ENCODE results near the gene CRTC3. TPM values are rescaled to one million over a fixed set of nuclear protein-coding genes. Genes with fewer than 3 reads are reported as not detected.
A peak's percentile ranks its signal among the peaks of the same experiment; 100 is the strongest.

Gene CRTC3
- total and polyA plus RNA-seq, 4 donors = 5.1 to 16.8 (median 7.6) TPM

- TF ChIP-seq, protein P1, sequence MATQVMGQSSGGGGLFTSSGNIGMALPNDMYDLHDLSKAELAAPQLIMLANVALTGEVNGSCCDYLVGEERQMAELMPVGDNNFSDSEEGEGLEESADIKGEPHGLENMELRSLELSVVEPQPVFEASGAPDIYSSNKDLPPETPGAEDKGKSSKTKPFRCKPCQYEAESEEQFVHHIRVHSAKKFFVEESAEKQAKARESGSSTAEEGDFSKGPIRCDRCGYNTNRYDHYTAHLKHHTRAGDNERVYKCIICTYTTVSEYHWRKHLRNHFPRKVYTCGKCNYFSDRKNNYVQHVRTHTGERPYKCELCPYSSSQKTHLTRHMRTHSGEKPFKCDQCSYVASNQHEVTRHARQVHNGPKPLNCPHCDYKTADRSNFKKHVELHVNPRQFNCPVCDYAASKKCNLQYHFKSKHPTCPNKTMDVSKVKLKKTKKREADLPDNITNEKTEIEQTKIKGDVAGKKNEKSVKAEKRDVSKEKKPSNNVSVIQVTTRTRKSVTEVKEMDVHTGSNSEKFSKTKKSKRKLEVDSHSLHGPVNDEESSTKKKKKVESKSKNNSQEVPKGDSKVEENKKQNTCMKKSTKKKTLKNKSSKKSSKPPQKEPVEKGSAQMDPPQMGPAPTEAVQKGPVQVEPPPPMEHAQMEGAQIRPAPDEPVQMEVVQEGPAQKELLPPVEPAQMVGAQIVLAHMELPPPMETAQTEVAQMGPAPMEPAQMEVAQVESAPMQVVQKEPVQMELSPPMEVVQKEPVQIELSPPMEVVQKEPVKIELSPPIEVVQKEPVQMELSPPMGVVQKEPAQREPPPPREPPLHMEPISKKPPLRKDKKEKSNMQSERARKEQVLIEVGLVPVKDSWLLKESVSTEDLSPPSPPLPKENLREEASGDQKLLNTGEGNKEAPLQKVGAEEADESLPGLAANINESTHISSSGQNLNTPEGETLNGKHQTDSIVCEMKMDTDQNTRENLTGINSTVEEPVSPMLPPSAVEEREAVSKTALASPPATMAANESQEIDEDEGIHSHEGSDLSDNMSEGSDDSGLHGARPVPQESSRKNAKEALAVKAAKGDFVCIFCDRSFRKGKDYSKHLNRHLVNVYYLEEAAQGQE (IDR thresholded peaks at IDR 0.05) = no peak
- TF ChIP-seq YY1 (IDR thresholded peaks at IDR 0.05) = no peak
- TF ChIP-seq FOXA1 (IDR thresholded peaks at IDR 0.05) = no peak
- no peak for TF ChIP-seq HNF4A (conservative IDR thresholded peaks at IDR 0.05)
- no peak for TF ChIP-seq HNF4G (IDR thresholded peaks at IDR 0.05)
- TF ChIP-seq, protein P2, sequence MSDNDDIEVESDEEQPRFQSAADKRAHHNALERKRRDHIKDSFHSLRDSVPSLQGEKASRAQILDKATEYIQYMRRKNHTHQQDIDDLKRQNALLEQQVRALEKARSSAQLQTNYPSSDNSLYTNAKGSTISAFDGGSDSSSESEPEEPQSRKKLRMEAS (IDR thresholded peaks at IDR 0.05) = no peak
- TF ChIP-seq RXRA (IDR thresholded peaks at IDR 0.05) = no peak
- TF ChIP-seq EGR1 (IDR thresholded peaks at IDR 0.05; ENCODE audit: low read depth in 2 of 2) = no peak
- no peak for TF ChIP-seq CTCF (IDR thresholded peaks at IDR 0.05; ENCODE audit: low read depth, low read length, missing input control)
- no peak for TF ChIP-seq TAF1 (conservative IDR thresholded peaks at IDR 0.05)
- Histone ChIP-seq H3K27ac (ENCODE audit: low read depth in 1 of 2, low read length in 2 of 2) (peak overlapping the region; percentile 14 to 65), H3K27me3 (ENCODE audit: control insufficient read depth in 4 of 4, insufficient read depth in 4 of 4, low read length in 3 of 4) (no peaks in the 10 kb centered on the region), H3K36me3 (ENCODE audit: control insufficient read depth in 4 of 4, insufficient read depth in 3 of 4, low read depth in 1 of 4, low read length in 3 of 4) (peaks cover 0 to 3% (median 1%) of the 10 kb centered on the region in 4 donors), H3K9me3 (ENCODE audit: control insufficient read depth in 4 of 4, low read length in 3 of 4) (no peaks in the 10 kb centered on the region), H3K4me3 (ENCODE audit: low read depth in 1 of 3, low read length in 3 of 3) (no peak overlapping the region), H3K4me1 (ENCODE audit: control insufficient read depth in 4 of 4, insufficient read depth in 4 of 4, low read length in 3 of 4) (peaks cover 16 to 32% (median 25%) of the 10 kb centered on the region in 4 donors), H3K9ac (ENCODE audit: low read depth in 1 of 2, low read length in 2 of 2) (no peak overlapping the region)
- DNase-seq (ENCODE audit: low spot score) = no peak
- WGBS = 83% methylated on average over 2 of the region's 2 CpGs
Observed at GRCh38 chr15:90597577-90597976, 67.9 kb downstream of the CRTC3 start.

DNA sequence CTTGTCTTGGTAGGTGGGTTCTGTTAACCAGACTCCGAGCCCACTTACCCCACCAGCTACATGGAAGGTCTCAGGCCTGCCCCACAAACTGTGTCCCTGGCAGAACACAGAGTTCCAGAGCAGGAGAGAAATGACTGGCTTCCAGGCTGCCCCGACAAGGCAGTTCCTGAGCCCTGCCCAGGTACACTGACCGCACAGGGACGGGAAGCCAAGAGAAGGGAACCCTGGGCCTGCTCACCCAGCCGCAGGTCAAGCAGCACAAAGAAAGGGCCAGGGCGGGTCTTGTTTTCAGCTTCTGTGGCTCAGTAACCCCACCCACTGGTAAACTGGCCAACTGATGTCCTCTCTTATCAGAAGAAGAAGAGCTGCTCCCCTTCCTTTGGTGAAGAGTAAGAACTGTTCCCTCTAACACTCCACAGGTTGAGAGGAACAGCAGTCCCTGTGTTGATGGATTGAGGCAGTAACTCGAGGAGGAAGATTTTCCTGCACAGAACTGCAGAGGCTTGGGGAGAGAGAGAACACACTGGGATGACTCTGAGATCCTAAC lies 68.4 kb downstream of the CRTC3 start:
- Histone ChIP-seq H3K4me1 (ENCODE audit: control insufficient read depth in 4 of 4, insufficient read depth in 4 of 4, low read length in 3 of 4) (peaks cover 14 to 30% (median 23%) of the 10 kb centered on the region in 4 donors), H3K9ac (ENCODE audit: low read depth in 1 of 2, low read length in 2 of 2) (no peak overlapping the region), H3K4me3 (ENCODE audit: low read depth in 1 of 3, low read length in 3 of 3) (no peak overlapping the region), H3K27ac (ENCODE audit: low read depth in 1 of 2, low read length in 2 of 2) (peak overlapping the region; percentile 14 to 65), H3K9me3 (ENCODE audit: control insufficient read depth in 4 of 4, low read length in 3 of 4) (no peaks in the 10 kb centered on the region), H3K36me3 (ENCODE audit: control insufficient read depth in 4 of 4, insufficient read depth in 3 of 4, low read depth in 1 of 4, low read length in 3 of 4) (peaks cover 0 to 3% (median 1%) of the 10 kb centered on the region in 4 donors), H3K27me3 (ENCODE audit: control insufficient read depth in 4 of 4, insufficient read depth in 4 of 4, low read length in 3 of 4) (no peaks in the 10 kb centered on the region)
- WGBS = 54% methylated on average over 7 of the region's 7 CpGs
- DNase-seq (ENCODE audit: low spot score) = peak; percentile 77
- TF ChIP-seq CTCF (IDR thresholded peaks at IDR 0.05; ENCODE audit: low read depth, low read length, missing input control) (no peak), EGR1 (IDR thresholded peaks at IDR 0.05; ENCODE audit: low read depth in 2 of 2) (no peak), TAF1 (conservative IDR thresholded peaks at IDR 0.05) (no peak), GABPA (IDR thresholded peaks at IDR 0.05 in 1 of 2, conservative IDR thresholded peaks at IDR 0.05 in 1 of 2) (no peak), RAD21 (IDR thresholded peaks at IDR 0.05) (peak; percentile 64 to 69), SP1 (IDR thresholded peaks at IDR 0.05) (no peak), FOXA1 (IDR thresholded peaks at IDR 0.05) (no peak), HNF4A (conservative IDR thresholded peaks at IDR 0.05) (peak in 1 of 2 donors; percentile 33), YY1 (IDR thresholded peaks at IDR 0.05) (no peak), NR2F2 (IDR thresholded peaks at IDR 0.05) (no peak), JUND (IDR thresholded peaks at IDR 0.05) (no peak), HNF4G (IDR thresholded peaks at IDR 0.05) (no peak)
- TF ChIP-seq, protein P1 (IDR thresholded peaks at IDR 0.05) = no peak
- TF ChIP-seq, protein P2 (IDR thresholded peaks at IDR 0.05) = no peak
- TF ChIP-seq, protein P3, sequence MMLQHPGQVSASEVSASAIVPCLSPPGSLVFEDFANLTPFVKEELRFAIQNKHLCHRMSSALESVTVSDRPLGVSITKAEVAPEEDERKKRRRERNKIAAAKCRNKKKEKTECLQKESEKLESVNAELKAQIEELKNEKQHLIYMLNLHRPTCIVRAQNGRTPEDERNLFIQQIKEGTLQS (IDR thresholded peaks at IDR 0.05) = no peak
